ENCODE data around the gene TBC1D22A.

GRCh38 chr22:46750530-46750800 is 12.0 kb upstream of the TBC1D22A start:
- TF ChIP-seq EZH2 (optimal IDR thresholded peaks at IDR 0.05; ENCODE audit: low read depth, low read length) (no peak), CTCF (IDR thresholded peaks at IDR 0.05; ENCODE audit: low read length) (no peak), EZH2phosphoT487 (IDR thresholded peaks at IDR 0.05; ENCODE audit: low read length) (no peak)
